ENCODE data around the gene GALK1. TPM values are rescaled to one million over a fixed set of nuclear protein-coding genes. Genes with fewer than 3 reads are reported as not detected.

The GALK1 gene
- total and polyA plus RNA-seq, 2 experiments from 2014 or later: 63.7 to 161 TPM

DNA sequence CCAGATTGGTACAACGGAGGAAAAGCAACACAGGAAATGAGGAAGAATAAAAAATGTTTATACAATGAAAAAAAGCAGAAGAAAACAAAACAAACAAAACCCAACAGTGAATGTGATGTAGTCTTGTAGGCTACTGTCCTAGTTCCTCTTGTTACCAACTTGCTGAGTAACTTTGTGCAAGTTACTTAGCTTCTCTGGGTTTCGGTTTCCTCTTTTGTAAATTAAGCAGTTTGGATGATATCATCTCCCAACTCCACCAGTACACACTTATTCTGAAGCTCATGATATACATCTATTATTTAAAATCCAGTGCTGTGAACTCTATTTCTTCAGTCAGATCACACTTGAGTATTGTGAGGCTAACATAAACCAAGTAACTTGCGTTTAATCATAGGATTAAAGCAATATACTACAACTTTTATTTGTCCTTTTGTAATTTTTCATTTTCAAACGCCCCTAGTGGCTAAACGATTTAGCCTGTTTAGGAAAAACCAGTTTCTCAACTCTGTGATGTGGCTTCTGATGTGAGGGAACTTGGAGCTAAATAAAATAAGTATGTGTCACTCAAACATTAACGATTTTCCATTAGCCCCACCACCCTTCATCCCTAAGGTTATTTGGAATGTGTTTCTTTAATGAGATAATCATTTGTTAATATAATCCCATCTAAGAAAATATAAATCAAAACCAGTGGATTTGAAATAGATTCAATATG lies 18.2 kb upstream of the GALK1 start:
- H3K27me3 ChIP-seq: no peaks in the 10 kb centered on the region
- no peaks in the 10 kb centered on the region for H3K9me3 ChIP-seq (ENCODE audit: low read depth)
- H4K20me1 ChIP-seq (ENCODE audit: insufficient read depth, poor library complexity, severe bottlenecking): peaks cover 12% of the 10 kb centered on the region
- H3K4me3 ChIP-seq: no peak overlapping the region
- TF ChIP-seq, protein P1, sequence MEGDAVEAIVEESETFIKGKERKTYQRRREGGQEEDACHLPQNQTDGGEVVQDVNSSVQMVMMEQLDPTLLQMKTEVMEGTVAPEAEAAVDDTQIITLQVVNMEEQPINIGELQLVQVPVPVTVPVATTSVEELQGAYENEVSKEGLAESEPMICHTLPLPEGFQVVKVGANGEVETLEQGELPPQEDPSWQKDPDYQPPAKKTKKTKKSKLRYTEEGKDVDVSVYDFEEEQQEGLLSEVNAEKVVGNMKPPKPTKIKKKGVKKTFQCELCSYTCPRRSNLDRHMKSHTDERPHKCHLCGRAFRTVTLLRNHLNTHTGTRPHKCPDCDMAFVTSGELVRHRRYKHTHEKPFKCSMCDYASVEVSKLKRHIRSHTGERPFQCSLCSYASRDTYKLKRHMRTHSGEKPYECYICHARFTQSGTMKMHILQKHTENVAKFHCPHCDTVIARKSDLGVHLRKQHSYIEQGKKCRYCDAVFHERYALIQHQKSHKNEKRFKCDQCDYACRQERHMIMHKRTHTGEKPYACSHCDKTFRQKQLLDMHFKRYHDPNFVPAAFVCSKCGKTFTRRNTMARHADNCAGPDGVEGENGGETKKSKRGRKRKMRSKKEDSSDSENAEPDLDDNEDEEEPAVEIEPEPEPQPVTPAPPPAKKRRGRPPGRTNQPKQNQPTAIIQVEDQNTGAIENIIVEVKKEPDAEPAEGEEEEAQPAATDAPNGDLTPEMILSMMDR (IDR thresholded peaks at IDR 0.05; ENCODE audit: poor library complexity): peak; percentile 74
- TF ChIP-seq EZH2 (IDR thresholded peaks at IDR 0.05; ENCODE audit: borderline replicate concordance): no peak
- no peaks in the 10 kb centered on the region for H3K9me2 ChIP-seq (replicated peaks; ENCODE audit: insufficient read depth)
- H3K4me1 ChIP-seq (ENCODE audit: insufficient read depth): peaks cover 35% of the 10 kb centered on the region
- DNase-seq (ENCODE audit: low spot score): peak; percentile 77
- peak overlapping the region; percentile 8 for H2AFZ ChIP-seq
- peak overlapping the region; percentile 73 for H3K4me2 ChIP-seq
- H3K36me3 ChIP-seq (replicated peaks; ENCODE audit: insufficient read depth, low read depth): peaks cover 3% of the 10 kb centered on the region
- WGBS (ENCODE audit: low lambda C conversion rate, missing lambda C conversion rate): 33% methylated on average over 6 of the region's 6 CpGs
- peak overlapping the region; percentile 100 for H3K27ac ChIP-seq
- peaks cover 43% of the 10 kb centered on the region for H3K79me2 ChIP-seq

DNA sequence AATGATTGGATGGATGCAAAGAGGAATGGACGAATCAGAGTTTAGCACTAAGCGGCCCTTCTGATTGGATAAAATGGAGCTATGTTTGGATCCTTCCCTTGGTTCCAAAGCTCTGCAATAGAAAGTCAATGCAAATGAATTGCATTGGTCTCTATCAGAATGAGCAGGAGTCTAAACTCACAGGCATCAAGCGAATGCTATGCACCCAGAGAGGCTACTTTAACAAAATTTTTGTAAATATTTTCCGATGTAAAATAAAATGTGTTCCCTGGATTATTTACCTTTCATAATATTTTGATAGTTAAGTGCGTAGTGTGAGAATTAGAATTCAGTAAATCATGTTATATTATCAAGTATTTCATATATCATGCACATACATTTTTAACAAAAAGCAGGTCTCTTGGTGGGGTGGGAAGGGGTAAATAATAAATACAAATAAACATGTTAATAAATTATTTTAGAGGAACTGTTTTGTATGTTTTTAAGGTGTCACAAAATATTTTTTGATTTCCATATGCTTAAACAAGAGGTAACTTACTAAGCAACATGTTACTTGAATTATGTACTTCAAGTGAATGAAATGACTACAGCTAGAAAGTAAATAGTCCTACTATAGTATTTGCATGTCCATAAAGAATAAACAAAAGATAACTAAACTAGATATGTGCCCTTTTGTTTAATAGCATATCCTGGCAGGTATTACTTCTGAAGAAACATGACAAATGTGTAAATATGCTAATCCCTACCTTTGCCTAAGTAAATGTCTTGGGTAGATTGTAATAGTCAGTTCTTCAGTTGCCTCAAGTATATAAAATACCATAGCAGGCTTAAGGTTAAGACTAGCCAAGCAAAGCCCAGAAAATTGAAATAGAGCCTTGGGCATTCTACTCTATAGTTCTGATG lies 15.2 kb upstream of the GALK1 start:
- Histone ChIP-seq H3K4me2 (peak overlapping the region; percentile 42), H3K9me2 (replicated peaks; ENCODE audit: insufficient read depth) (no peaks in the 10 kb centered on the region), H3K4me1 (ENCODE audit: insufficient read depth) (peaks cover 15% of the 10 kb centered on the region), H3K27ac (peak overlapping the region; percentile 61), H3K27me3 (no peaks in the 10 kb centered on the region), H3K9me3 (ENCODE audit: low read depth) (no peaks in the 10 kb centered on the region), H3K79me2 (peaks cover 31% of the 10 kb centered on the region), H4K20me1 (ENCODE audit: insufficient read depth, poor library complexity, severe bottlenecking) (peaks cover 41% of the 10 kb centered on the region), H2AFZ (no peak overlapping the region), H3K36me3 (replicated peaks; ENCODE audit: insufficient read depth, low read depth) (peaks cover 8% of the 10 kb centered on the region), H3K4me3 (no peak overlapping the region)
- WGBS (ENCODE audit: low lambda C conversion rate, missing lambda C conversion rate): 20% methylated on average over 5 of the region's 5 CpGs
- DNase-seq (ENCODE audit: low spot score): no peak
- no peak for TF ChIP-seq EZH2phosphoT487 (IDR thresholded peaks at IDR 0.05; ENCODE audit: low read depth, severe bottlenecking, unreplicated experiment)

DNA sequence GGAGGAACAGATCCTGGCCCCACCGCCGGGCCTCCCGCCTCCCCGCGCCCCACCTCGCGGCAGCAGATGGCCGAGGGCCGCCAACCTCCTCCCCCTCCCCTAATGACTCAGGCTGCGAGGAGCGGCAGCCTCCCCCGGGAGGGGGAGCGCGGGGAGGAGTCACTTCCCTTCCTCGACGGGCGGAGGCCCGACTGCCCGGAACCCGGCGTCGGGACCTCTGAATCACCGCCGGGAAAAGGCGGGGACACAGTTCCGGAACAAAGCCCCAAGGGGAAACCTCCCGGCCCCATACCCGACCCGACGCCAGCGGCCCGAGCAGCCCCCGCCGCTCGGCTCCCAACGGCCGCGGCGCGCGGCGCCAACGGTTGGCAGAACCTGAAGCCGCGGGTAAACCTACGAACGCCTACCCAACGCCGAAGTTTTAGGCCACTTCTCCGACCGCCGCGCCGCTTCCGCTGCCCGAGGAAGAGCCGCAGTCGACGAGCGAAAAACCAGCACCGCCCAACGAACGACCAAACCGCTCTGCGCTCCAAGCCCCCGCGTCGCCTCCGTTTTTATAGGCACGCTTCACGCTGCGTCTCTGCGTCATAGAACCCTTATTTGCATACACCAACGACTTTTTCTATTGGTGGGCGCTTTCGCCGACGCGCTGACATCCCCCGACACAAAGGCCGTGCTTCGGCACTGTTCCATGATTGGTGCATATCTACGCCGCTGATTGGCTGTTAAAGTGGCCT lies 14.4 kb upstream of the GALK1 start:
- Histone ChIP-seq H3K27me3 (no peaks in the 10 kb centered on the region), H3K36me3 (replicated peaks; ENCODE audit: insufficient read depth, low read depth) (peaks cover 8% of the 10 kb centered on the region), H3K9me2 (replicated peaks; ENCODE audit: insufficient read depth) (no peaks in the 10 kb centered on the region), H3K4me2 (peak overlapping the region; percentile 86), H4K20me1 (ENCODE audit: insufficient read depth, poor library complexity, severe bottlenecking) (peaks cover 42% of the 10 kb centered on the region), H3K9me3 (ENCODE audit: low read depth) (no peaks in the 10 kb centered on the region), H2AFZ (no peak overlapping the region), H3K27ac (peak overlapping the region; percentile 91), H3K4me3 (peak overlapping the region; percentile 89), H3K79me2 (peaks cover 30% of the 10 kb centered on the region), H3K4me1 (ENCODE audit: insufficient read depth) (peaks cover 14% of the 10 kb centered on the region)
- DNase-seq (ENCODE audit: low spot score): peak; percentile 99
- peak; percentile 30 for TF ChIP-seq EZH2phosphoT487 (IDR thresholded peaks at IDR 0.05; ENCODE audit: low read depth, severe bottlenecking, unreplicated experiment)
- no peak for TF ChIP-seq EZH2 (IDR thresholded peaks at IDR 0.05; ENCODE audit: borderline replicate concordance)
- TF ChIP-seq, protein P1 (IDR thresholded peaks at IDR 0.05; ENCODE audit: poor library complexity): no peak
- WGBS (ENCODE audit: low lambda C conversion rate, missing lambda C conversion rate): 1% methylated on average over 58 of the region's 84 CpGs
